Esophagus squamous epithelium (tissue), 5 donors: Measurements from ENCODE around the gene CCL17. TPM values are rescaled to one million over a fixed set of nuclear protein-coding genes. Genes with fewer than 3 reads are reported as not detected.
"Not testable (repeated sequence)": the region's sequence is repeated elsewhere in the genome, so short reads cannot be mapped to it uniquely, and the experiment has no call there.

Source experiments
- DNase-seq: peaks from one replicate; lab custom pipeline; 2025; lab: John Stamatoyannopoulos, UW
- H3K27ac ChIP-seq, 4 donors: fragments of 200-600 bp; sonication (generic); one replicate each; pipeline ENCODE4 v1.5.1; 2016 to 2019; ENCODE audit warnings: mild to moderate bottlenecking in 1 of 4
- H3K27me3 ChIP-seq, 4 donors: fragments of 200-600 bp; sonication (generic); 1 replicate in 3 of 4; 2 replicates in 1 of 4; pipeline versions ENCODE4 v1.5.1 to v1.6.0; 2017 to 2021; ENCODE audit warnings: antibody characterized with exemption in 1 of 4
- H3K36me3 ChIP-seq, 3 donors: fragments of 200-600 bp; sonication (generic); one replicate each; pipeline ENCODE4 v1.5.1; 2016 to 2019
- H3K4me1 ChIP-seq, 3 donors: fragments of 200-600 bp; sonication (generic); one replicate each; pipeline ENCODE4 v1.5.1; 2017 to 2019
- H3K4me3 ChIP-seq, 4 donors: fragments of 200-600 bp; sonication (generic); 1 replicate in 3 of 4; 2 replicates in 1 of 4; pipeline ENCODE4 v1.5.1; 2016 to 2019; ENCODE audit warnings: mild to moderate bottlenecking in 2 of 4, moderate library complexity in 1 of 4
- H3K9me3 ChIP-seq, 3 donors: fragments of 200-600 bp; sonication (generic); one replicate each; pipeline ENCODE4 v1.5.1; 2016 to 2019
- POLR2A ChIP-seq, 4 donors: fragments of 450-650 bp; IDR thresholded peaks; one replicate each; pipeline ENCODE4 v1.6.1; 2017; ENCODE audit warnings: antibody characterized with exemption in 4 of 4, mild to moderate bottlenecking in 4 of 4, moderate library complexity in 3 of 4
- WGBS, 2 donors: methylation state at CpG; one replicate each; pipeline ENCODE4 v1.1.5; 2018; 5-methylcytosine and 5-hydroxymethylcytosine counted together
- intact Hi-C: fragments of 100-400 bp; cut with DNase I; formaldehyde crosslinking; loops from one replicate; pipeline ENCODE4 v1.15.0; 2022
- total RNA-seq, 4 donors: library from RNA; depleted of rRNA; stranded (reverse); fragments of >200 nt; gene quantifications; one replicate each; pipeline ENCODE4 v1.1.0, GENCODE V29; 2016
- TF ChIP-seq, protein P1 (sequence below), 6 experiments: fragments of 450-650 bp in 4 of 6; fragments of 200-600 bp in 2 of 6; sonication (generic) in 2 of 6; IDR thresholded peaks; one replicate each; pipeline ENCODE4 v1.5.1; 2016 to 2019; ENCODE audit warnings: antibody characterized with exemption in 6 of 6, mild to moderate bottlenecking in 4 of 6, moderate library complexity in 4 of 6
- donor health status: DM: yes; HTN: yes; CAD: no.

CCL17 gene
- total RNA-seq, 4 donors from 2014 or later, result 0.64 to 1.3 TPM; not detected in 2

- H3K4me3 ChIP-seq, result no peak overlapping the region
- DNase-seq, result no peak
- TF ChIP-seq POLR2A (IDR thresholded peaks at IDR 0.05), result no peak
- TF ChIP-seq, protein P1, sequence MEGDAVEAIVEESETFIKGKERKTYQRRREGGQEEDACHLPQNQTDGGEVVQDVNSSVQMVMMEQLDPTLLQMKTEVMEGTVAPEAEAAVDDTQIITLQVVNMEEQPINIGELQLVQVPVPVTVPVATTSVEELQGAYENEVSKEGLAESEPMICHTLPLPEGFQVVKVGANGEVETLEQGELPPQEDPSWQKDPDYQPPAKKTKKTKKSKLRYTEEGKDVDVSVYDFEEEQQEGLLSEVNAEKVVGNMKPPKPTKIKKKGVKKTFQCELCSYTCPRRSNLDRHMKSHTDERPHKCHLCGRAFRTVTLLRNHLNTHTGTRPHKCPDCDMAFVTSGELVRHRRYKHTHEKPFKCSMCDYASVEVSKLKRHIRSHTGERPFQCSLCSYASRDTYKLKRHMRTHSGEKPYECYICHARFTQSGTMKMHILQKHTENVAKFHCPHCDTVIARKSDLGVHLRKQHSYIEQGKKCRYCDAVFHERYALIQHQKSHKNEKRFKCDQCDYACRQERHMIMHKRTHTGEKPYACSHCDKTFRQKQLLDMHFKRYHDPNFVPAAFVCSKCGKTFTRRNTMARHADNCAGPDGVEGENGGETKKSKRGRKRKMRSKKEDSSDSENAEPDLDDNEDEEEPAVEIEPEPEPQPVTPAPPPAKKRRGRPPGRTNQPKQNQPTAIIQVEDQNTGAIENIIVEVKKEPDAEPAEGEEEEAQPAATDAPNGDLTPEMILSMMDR (IDR thresholded peaks at IDR 0.05), result no peak
- intact Hi-C loops, result no loop called here
- no peaks in the 10 kb centered on the region for H3K36me3 ChIP-seq
- H3K9me3 ChIP-seq, result no peaks in the 10 kb centered on the region
- 80 to 92% methylated on average over 5 of the region's 5 CpGs for WGBS, 2 donors
- peak overlapping the region; percentile 49 to 86 (median 72) for H3K27ac ChIP-seq
- no peaks in the 10 kb centered on the region for H3K27me3 ChIP-seq
- H3K4me1 ChIP-seq, result peaks cover 6 to 74% (median 34%) of the 10 kb centered on the region in 3 donors
Observed at GRCh38 chr16:57395026-57395425, 9.5 kb upstream of the CCL17 start.

DNA sequence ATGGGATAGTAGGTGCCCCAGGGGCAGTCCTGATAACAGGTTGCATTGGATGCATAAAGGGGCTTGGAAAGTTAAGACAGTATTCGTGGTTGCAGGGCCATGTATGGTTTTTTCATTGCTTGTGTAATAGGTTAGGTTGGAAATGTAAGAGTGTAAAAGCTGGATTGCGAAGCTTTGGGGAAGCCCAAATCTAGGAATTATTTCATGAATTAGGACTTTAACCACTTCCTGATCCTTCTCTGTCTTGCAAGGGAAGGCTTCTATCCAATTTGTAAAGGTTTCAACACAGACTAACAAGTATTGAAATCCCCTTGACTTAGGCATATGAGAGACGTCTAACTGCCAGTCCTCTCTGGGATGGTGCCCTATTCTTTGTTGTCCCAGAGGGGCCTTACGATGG, 7.8 kb upstream of the CCL17 start:
- no peaks in the 10 kb centered on the region for H3K27me3 ChIP-seq
- H3K4me1 ChIP-seq, result peaks cover 6 to 58% (median 26%) of the 10 kb centered on the region in 3 donors
- WGBS, 2 donors, result 57 to 67% methylated on average over 4 of the region's 4 CpGs

GRCh38 chr16:57397493-57397892, 7.1 kb upstream of the CCL17 start:
- H3K9me3 ChIP-seq, H3K36me3 ChIP-seq, H3K4me3 ChIP-seq, H3K27me3 ChIP-seq, intact Hi-C loops, H3K27ac ChIP-seq, DNase-seq: not testable (repeated sequence)
- 72 to 76% methylated on average over 4 of the region's 4 CpGs for WGBS, 2 donors
- peaks cover 6 to 51% (median 20%) of the 10 kb centered on the region in 3 donors for H3K4me1 ChIP-seq

More for the DNA sequence above, 7.8 kb upstream of the CCL17 start:
- TF ChIP-seq POLR2A (IDR thresholded peaks at IDR 0.05), result no peak
- TF ChIP-seq, protein P1 (IDR thresholded peaks at IDR 0.05), result no peak
- no peaks in the 10 kb centered on the region for H3K9me3 ChIP-seq
- intact Hi-C loops, result no loop called here
- no peak overlapping the region for H3K4me3 ChIP-seq
- no peak overlapping the region for H3K27ac ChIP-seq
- no peak for DNase-seq
- H3K36me3 ChIP-seq, result no peaks in the 10 kb centered on the region

- Histone ChIP-seq H3K9me3 (no peaks in the 10 kb centered on the region), H3K27me3 (no peaks in the 10 kb centered on the region), H3K27ac (no peak overlapping the region), H3K4me3 (no peak overlapping the region), H3K4me1 (peaks cover 0 to 18% (median 3%) of the 10 kb centered on the region in 3 donors), H3K36me3 (no peaks in the 10 kb centered on the region)
- WGBS, 2 donors, result 20 to 60% methylated on average over 1 to 2 of the region's 7 CpGs
- intact Hi-C loops, result no loop called here
- DNase-seq, result no peak
- TF ChIP-seq, protein P1 (IDR thresholded peaks at IDR 0.05), result no peak
- TF ChIP-seq POLR2A (IDR thresholded peaks at IDR 0.05), result no peak
Observed at GRCh38 chr16:57401943-57402640, 2.5 kb upstream of the CCL17 start.

DNA sequence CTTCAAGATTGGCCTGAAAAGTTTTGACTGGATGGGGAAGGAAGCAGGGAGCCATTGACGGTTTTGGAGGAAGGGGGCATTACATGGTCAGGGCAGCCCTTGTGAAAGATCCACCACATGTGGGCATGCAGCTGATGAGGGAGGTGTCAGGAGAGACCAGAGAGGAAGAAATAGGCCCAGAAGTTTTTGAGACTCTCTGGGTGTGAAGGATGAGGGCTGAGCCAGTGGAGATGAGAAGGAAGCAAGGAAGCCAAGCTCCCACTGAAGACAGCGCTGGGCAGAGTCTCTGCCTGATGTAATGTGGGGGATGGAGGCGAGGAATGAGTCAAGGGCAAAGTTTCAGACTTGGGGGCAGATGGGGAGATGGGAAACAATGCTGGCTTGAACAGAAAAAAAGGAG, 530 bp downstream of the CCL17 start:
- no peak overlapping the region for H3K27ac ChIP-seq
- peaks cover 0 to 24% (median 7%) of the 10 kb centered on the region in 3 donors for H3K4me1 ChIP-seq
- H3K36me3 ChIP-seq, result no peaks in the 10 kb centered on the region
- intact Hi-C loops, result no loop called here
- no peak for TF ChIP-seq POLR2A (IDR thresholded peaks at IDR 0.05)
- TF ChIP-seq, protein P1 (IDR thresholded peaks at IDR 0.05), result no peak
- DNase-seq, result no peak
- no peaks in the 10 kb centered on the region for H3K27me3 ChIP-seq
- no peaks in the 10 kb centered on the region for H3K9me3 ChIP-seq
- 76 to 84% methylated on average over 3 of the region's 3 CpGs for WGBS, 2 donors
- no peak overlapping the region for H3K4me3 ChIP-seq
